SK-N-SH (cell line): ENCODE results near the gene THAP6. TPM values are rescaled to one million over a fixed set of nuclear protein-coding genes. Genes with fewer than 3 reads are reported as not detected.

ENCODE experiments used
- CTCF ChIA-PET: fragments of 300-600, 350-600 bp; formaldehyde crosslinking; extraction: SDS; loops from one replicate; lab custom pipeline; 2021; lab: Yijun Ruan, JAX
- POLR2A ChIA-PET: fragments of 350-600 bp; sonication (Branson Sonifier 250); formaldehyde crosslinking; extraction: SDS; loops from one replicate; lab custom pipeline; 2020; ENCODE audit warnings: antibody characterized with exemption, inconsistent platforms; lab: Yijun Ruan, JAX
- DNase-seq: peaks from one replicate; pipeline ENCODE4 v3.0.0; 2012
- H2AFZ ChIP-seq: fragments of 200-600 bp; sonication (generic); 2 replicates; pipeline ENCODE4 v1.8.1; 2016; ENCODE audit warnings: antibody characterized with exemption, mild to moderate bottlenecking, low read depth
- H3F3A ChIP-seq: fragments of 200-600 bp; sonication (generic); replicated peaks from 2 replicates; pipeline ENCODE3; 2016; ENCODE audit warnings: antibody characterized with exemption, mild to moderate bottlenecking; ENCODE audit not compliant: insufficient read depth
- H3K27ac ChIP-seq, 2 experiments: fragments of 200-500 bp in 1 of 2; fragments of 200-600 bp in 1 of 2; sonication (Bioruptor generic) in 1 of 2; sonication (generic), shearing (Covaris generic) in 1 of 2; 2 replicates each; pipeline versions ENCODE4 v1.5.1 to v1.6.1; 2014 to 2016; ENCODE audit warnings: low read depth in 2 of 2, inconsistent platforms in 1 of 2, low read length in 1 of 2, mild to moderate bottlenecking in 1 of 2, mixed read lengths in 1 of 2
- H3K27me3 ChIP-seq: fragments of 200-600 bp; sonication (generic), shearing (Covaris generic); 2 replicates; pipeline ENCODE4 v1.6.1; 2016; ENCODE audit warnings: mixed run types; ENCODE audit not compliant: insufficient read depth
- H3K36me3 ChIP-seq, 2 experiments: fragments of 200-500 bp in 1 of 2; fragments of 200-600 bp in 1 of 2; sonication (Bioruptor generic) in 1 of 2; sonication (generic) in 1 of 2; replicated peaks in 1 of 2; 2 replicates each; pipeline versions ENCODE3 to v1.5.1; 2014 to 2016; ENCODE audit warnings: low read length in 1 of 2, mild to moderate bottlenecking in 1 of 2; ENCODE audit not compliant: insufficient read depth in 2 of 2, control insufficient read depth in 1 of 2
- H3K4me1 ChIP-seq, 2 experiments: fragments of 200-500 bp in 1 of 2; fragments of 200-600 bp in 1 of 2; sonication (Bioruptor generic) in 1 of 2; sonication (generic), shearing (Covaris generic) in 1 of 2; 2 replicates each; pipeline versions ENCODE4 v1.5.1 to v1.6.1; 2014 to 2016; ENCODE audit warnings: low read depth in 1 of 2, low read length in 1 of 2, mixed run types in 1 of 2; ENCODE audit not compliant: insufficient read depth in 2 of 2, control insufficient read depth in 1 of 2
- H3K4me2 ChIP-seq: fragments of 200-600 bp; sonication (generic), shearing (Covaris generic); 2 replicates; pipeline ENCODE4 v1.6.1; 2017; ENCODE audit warnings: mixed run types
- H3K4me3 ChIP-seq, 2 experiments: fragments of 200-500 bp in 1 of 2; fragments of 200-600 bp in 1 of 2; sonication (Bioruptor generic) in 1 of 2; sonication (generic), shearing (Covaris generic) in 1 of 2; 2 replicates each; pipeline versions ENCODE4 v1.5.1 to v1.8.1; 2014 to 2016; ENCODE audit warnings: low read depth in 2 of 2, inconsistent platforms in 1 of 2, low read length in 1 of 2, mild to moderate bottlenecking in 1 of 2, mixed read lengths in 1 of 2, moderate library complexity in 1 of 2
- H3K79me2 ChIP-seq: fragments of 200-600 bp; sonication (generic); 2 replicates; pipeline ENCODE4 v1.8.1; 2017; ENCODE audit warnings: mild to moderate bottlenecking; ENCODE audit not compliant: insufficient read depth
- H3K9ac ChIP-seq: fragments of 200-600 bp; sonication (generic); 2 replicates; pipeline ENCODE4 v1.6.1; 2017; ENCODE audit warnings: mixed run types
- H3K9me2 ChIP-seq: fragments of 200-600 bp; sonication (generic); 2 replicates; pipeline ENCODE4 v1.6.1; 2017; ENCODE audit warnings: mixed run types
- H3K9me3 ChIP-seq: fragments of 200-600 bp; sonication (generic); 2 replicates; pipeline ENCODE4 v1.6.1; 2017; ENCODE audit warnings: mixed run types, mild to moderate bottlenecking, moderate library complexity
- H4K20me1 ChIP-seq: fragments of 200-600 bp; sonication (generic); 2 replicates; pipeline ENCODE4 v1.6.1; 2017; ENCODE audit warnings: mild to moderate bottlenecking, mixed run types; ENCODE audit not compliant: insufficient read depth
- CHD2 ChIP-seq: fragments of 150-350 bp; IDR thresholded peaks from 2 replicates; pipeline ENCODE4 v1.6.1; 2018; ENCODE audit warnings: low read length; ENCODE audit not compliant: partially characterized antibody
- FOSL2 ChIP-seq: IDR thresholded peaks from 2 replicates; pipeline ENCODE4 v1.4.0; 2012; ENCODE audit warnings: low read depth, mild to moderate bottlenecking, moderate library complexity, borderline replicate concordance
- FOXM1 ChIP-seq: IDR thresholded peaks from 2 replicates; pipeline ENCODE4 v1.4.0; 2012; ENCODE audit warnings: low read depth, mild to moderate bottlenecking
- IRF3 ChIP-seq: fragments of 150-350 bp; IDR thresholded peaks from 2 replicates; pipeline ENCODE4 v1.6.1; 2016; ENCODE audit warnings: mild to moderate bottlenecking, low read depth, low read length
- JUND ChIP-seq: IDR thresholded peaks from 2 replicates; pipeline ENCODE4 v1.4.0; 2012
- MAX ChIP-seq: IDR thresholded peaks from 2 replicates; pipeline ENCODE4 v1.4.0; 2012; ENCODE audit warnings: low read depth
- MXI1 ChIP-seq: IDR thresholded peaks from 2 replicates; pipeline ENCODE4 v1.6.1; 2012; ENCODE audit warnings: mild to moderate bottlenecking, low read depth, low read length, improper control_type of control experiment
- NFIC ChIP-seq: IDR thresholded peaks from 2 replicates; pipeline ENCODE4 v1.4.0; 2012; ENCODE audit warnings: borderline replicate concordance
- RAD21 ChIP-seq: IDR thresholded peaks from 2 replicates; pipeline ENCODE4 v1.6.1; 2012; ENCODE audit warnings: mild to moderate bottlenecking, low read length
- TAF1 ChIP-seq: IDR thresholded peaks from 2 replicates; pipeline ENCODE4 v1.6.1; 2012; ENCODE audit warnings: low read depth, mild to moderate bottlenecking, low read length, moderate library complexity, borderline replicate concordance
- TEAD4 ChIP-seq: IDR thresholded peaks from 2 replicates; pipeline ENCODE4 v1.4.0; 2012; ENCODE audit warnings: mild to moderate bottlenecking, borderline replicate concordance; ENCODE audit not compliant: insufficient read depth
- WGBS: methylation state at CpG from one replicate; pipeline ENCODE4 v1.1.6; 2017; ENCODE audit warnings: low lambda C conversion rate; 5-methylcytosine and 5-hydroxymethylcytosine counted together
- polyA plus RNA-seq, 3 experiments: library from polyadenylated mRNA; depleted of rRNA; stranded (reverse); fragments of >200 nt; gene quantifications; 2 replicates each; pipeline ENCODE4 v1.2.3, GENCODE V29; 2012
- TF ChIP-seq, protein P1 (sequence below): fragments of 200-600 bp; sonication (generic); IDR thresholded peaks from 2 replicates; pipeline ENCODE4 v1.6.1; 2017; ENCODE audit warnings: antibody characterized with exemption, mild to moderate bottlenecking, moderate library complexity
- TF ChIP-seq, protein P2 (sequence below): IDR thresholded peaks from 2 replicates; pipeline ENCODE4 v1.4.0; 2012; ENCODE audit warnings: low read depth, borderline replicate concordance

THAP6 gene
- polyA plus RNA-seq, 1 of the 3 experiments (the other 2 are of a cell fraction), result 6.9 TPM

- H3K27ac ChIP-seq, result peak overlapping the region in 1 of 2 experiments; percentile 34; a peak in 1 of 4 replicates
Observed at GRCh38 chr4:75498041-75498440, 16.2 kb upstream of the THAP6 start.

GRCh38 chr4:75499900-75500299 is 14.4 kb upstream of the THAP6 start:
- Histone ChIP-seq H3K36me3 (peaks cover 26 to 46% of the 10 kb centered on the region in 2 experiments), H3K9me3 (peaks cover 5% of the 10 kb centered on the region; the same call in 1 of the 2 replicates), H2AFZ (no peak overlapping the region), H4K20me1 (no peaks in the 10 kb centered on the region), H3K9ac (no peak overlapping the region), H3K4me2 (no peak overlapping the region), H3K4me3 (no peak overlapping the region), H3F3A (peaks cover 11% of the 10 kb centered on the region), H3K4me1 (peaks cover 2 to 7% of the 10 kb centered on the region in 2 experiments; a peak in 3 of 4 replicates), H3K27me3 (no peaks in the 10 kb centered on the region), H3K9me2 (no peaks in the 10 kb centered on the region), H3K79me2 (peaks cover 23% of the 10 kb centered on the region), H3K27ac (no peak overlapping the region)
- ChIA-PET CTCF (interaction anchor here (0.6 to 1.0 kb wide), 2 partner anchors 15 to 495 kb away, joined by 3 to 4 read pairs; partner anchors contain the start of genes RCHY1 and THAP6), POLR2A (no interaction called here)
- no peak for TF ChIP-seq MXI1
- no peak for TF ChIP-seq RAD21
- TF ChIP-seq, protein P1, sequence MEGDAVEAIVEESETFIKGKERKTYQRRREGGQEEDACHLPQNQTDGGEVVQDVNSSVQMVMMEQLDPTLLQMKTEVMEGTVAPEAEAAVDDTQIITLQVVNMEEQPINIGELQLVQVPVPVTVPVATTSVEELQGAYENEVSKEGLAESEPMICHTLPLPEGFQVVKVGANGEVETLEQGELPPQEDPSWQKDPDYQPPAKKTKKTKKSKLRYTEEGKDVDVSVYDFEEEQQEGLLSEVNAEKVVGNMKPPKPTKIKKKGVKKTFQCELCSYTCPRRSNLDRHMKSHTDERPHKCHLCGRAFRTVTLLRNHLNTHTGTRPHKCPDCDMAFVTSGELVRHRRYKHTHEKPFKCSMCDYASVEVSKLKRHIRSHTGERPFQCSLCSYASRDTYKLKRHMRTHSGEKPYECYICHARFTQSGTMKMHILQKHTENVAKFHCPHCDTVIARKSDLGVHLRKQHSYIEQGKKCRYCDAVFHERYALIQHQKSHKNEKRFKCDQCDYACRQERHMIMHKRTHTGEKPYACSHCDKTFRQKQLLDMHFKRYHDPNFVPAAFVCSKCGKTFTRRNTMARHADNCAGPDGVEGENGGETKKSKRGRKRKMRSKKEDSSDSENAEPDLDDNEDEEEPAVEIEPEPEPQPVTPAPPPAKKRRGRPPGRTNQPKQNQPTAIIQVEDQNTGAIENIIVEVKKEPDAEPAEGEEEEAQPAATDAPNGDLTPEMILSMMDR, result no peak
- no peak for TF ChIP-seq JUND
- TF ChIP-seq FOSL2, result no peak
- TF ChIP-seq MAX, result no peak
- 100% methylated on average over 2 of the region's 2 CpGs for WGBS
- DNase-seq, result no peak

More at GRCh38 chr4:75498041-75498440, 16.2 kb upstream of the THAP6 start:
- ChIA-PET POLR2A (no interaction called here), CTCF (interaction anchor here (1.7 kb wide), 1 partner anchor 15 kb away, joined by 7 read pairs; no protein-coding TSS in a partner anchor)
- 45% methylated on average over 2 of the region's 2 CpGs for WGBS
- no peaks in the 10 kb centered on the region for H3K9me2 ChIP-seq
- H2AFZ ChIP-seq, result no peak overlapping the region
- peaks cover 5% of the 10 kb centered on the region; the same call in 1 of the 2 replicates for H3K9me3 ChIP-seq
- peak overlapping the region; percentile 22; the same call in 1 of the 2 replicates for H3K9ac ChIP-seq
- no peaks in the 10 kb centered on the region for H3K27me3 ChIP-seq
- peaks cover 20% of the 10 kb centered on the region for H3K79me2 ChIP-seq
- 0 out of 2 replicates have a peak overlapping the region, but pooled peaks have one; percentile 17 for H3K4me2 ChIP-seq
- H4K20me1 ChIP-seq, result no peaks in the 10 kb centered on the region
- peaks cover 2 to 7% of the 10 kb centered on the region in 2 experiments; a peak in 3 of 4 replicates for H3K4me1 ChIP-seq
- no peak overlapping the region for H3K4me3 ChIP-seq
- no peak for TF ChIP-seq CHD2
- TF ChIP-seq NFIC, result no peak
- TF ChIP-seq TAF1, result no peak
- no peak for TF ChIP-seq TEAD4
- TF ChIP-seq IRF3, result no peak
- TF ChIP-seq FOXM1, result no peak
- TF ChIP-seq, protein P2, sequence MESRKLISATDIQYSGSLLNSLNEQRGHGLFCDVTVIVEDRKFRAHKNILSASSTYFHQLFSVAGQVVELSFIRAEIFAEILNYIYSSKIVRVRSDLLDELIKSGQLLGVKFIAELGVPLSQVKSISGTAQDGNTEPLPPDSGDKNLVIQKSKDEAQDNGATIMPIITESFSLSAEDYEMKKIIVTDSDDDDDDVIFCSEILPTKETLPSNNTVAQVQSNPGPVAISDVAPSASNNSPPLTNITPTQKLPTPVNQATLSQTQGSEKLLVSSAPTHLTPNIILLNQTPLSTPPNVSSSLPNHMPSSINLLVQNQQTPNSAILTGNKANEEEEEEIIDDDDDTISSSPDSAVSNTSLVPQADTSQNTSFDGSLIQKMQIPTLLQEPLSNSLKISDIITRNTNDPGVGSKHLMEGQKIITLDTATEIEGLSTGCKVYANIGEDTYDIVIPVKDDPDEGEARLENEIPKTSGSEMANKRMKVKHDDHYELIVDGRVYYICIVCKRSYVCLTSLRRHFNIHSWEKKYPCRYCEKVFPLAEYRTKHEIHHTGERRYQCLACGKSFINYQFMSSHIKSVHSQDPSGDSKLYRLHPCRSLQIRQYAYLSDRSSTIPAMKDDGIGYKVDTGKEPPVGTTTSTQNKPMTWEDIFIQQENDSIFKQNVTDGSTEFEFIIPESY, result no peak
- TF ChIP-seq, all 33 proteins: peak for 0
- H3F3A ChIP-seq, result peaks cover 11% of the 10 kb centered on the region
- no peak for DNase-seq
- H3K36me3 ChIP-seq, result peaks cover 29 to 36% of the 10 kb centered on the region in 2 experiments
